HAP-1 (cell line): ENCODE measurements around the gene CCDC149.
A peak's percentile ranks its signal among the peaks of the same experiment; 100 is the strongest.

Experiments
- DNase-seq, 2 experiments: peaks; one replicate each; pipeline ENCODE4 v3.0.0-alpha.2; 2016 to 2020; ENCODE audit warnings: low spot score in 2 of 2
- H3K27me3 ChIP-seq: fragments of 250-450 bp; sonication (Bioruptor Pico); 2 replicates; pipeline ENCODE4 v1.5.1; 2020; ENCODE audit warnings: low read depth, mild to moderate bottlenecking, moderate library complexity
- H3K36me3 ChIP-seq: fragments of 250-450 bp; sonication (Bioruptor Pico); replicated peaks from 2 replicates; pipeline ENCODE4 v1.5.1; 2020; ENCODE audit warnings: mild to moderate bottlenecking
- H3K4me1 ChIP-seq: fragments of 250-450 bp; sonication (Bioruptor Pico); 2 replicates; pipeline ENCODE4 v1.5.1; 2020; ENCODE audit warnings: mild to moderate bottlenecking
- H3K4me3 ChIP-seq: fragments of 250-450 bp; sonication (Bioruptor Pico); 2 replicates; pipeline ENCODE4 v1.5.1; 2020; ENCODE audit warnings: mild to moderate bottlenecking, moderate library complexity
- H3K9me3 ChIP-seq: fragments of 250-450 bp; sonication (Bioruptor Pico); 2 replicates; pipeline ENCODE4 v1.5.1; 2020; ENCODE audit warnings: mild to moderate bottlenecking, moderate library complexity
- in situ Hi-C: fragments of 300-500 bp; cut with MboI; formaldehyde crosslinking; loops from 3 replicates; pipeline ENCODE4 v1.14.3; 2020; ENCODE audit warnings: low sequenced_read_pairs, inconsistent platforms, mixed read lengths

Gene CCDC149

GRCh38 chr4:24912252-24913118 lies at the start of gene CCDC149:
TSS of gene CCDC149 (minus strand) at chr4:24913042. CDS start at chr4:24912864, 178 bp downstream.
- Histone ChIP-seq H3K36me3 (no peaks in the 10 kb centered on the region), H3K9me3 (no peaks in the 10 kb centered on the region), H3K27me3 (no peaks in the 10 kb centered on the region), H3K4me3 (peak within 1 kb of the TSS; percentile 24), H3K4me1 (peaks cover 2% of the 10 kb centered on the region; the same call in 1 of the 2 replicates)
- in situ Hi-C loops = no loop called here
- DNase-seq = peak; percentile 39 to 70

DNA sequence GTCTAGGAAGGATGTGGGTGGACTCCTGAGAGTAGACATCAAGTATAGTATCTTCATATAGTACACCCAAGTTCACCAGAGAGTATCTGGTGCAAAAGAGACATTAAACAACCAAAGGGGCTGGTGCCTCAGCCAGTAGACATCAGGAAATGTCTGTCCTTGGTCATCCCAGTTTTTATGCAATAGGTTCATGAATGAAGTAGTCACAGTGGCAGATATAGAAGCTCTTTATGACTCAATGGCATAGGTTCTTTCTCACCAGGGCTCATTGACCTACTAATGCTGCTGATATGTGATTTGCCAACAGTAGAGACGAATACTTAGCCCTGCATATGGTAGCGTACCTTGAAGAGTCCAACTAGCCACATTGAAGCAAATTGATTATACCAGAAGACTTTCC lies 45.0 kb upstream of the CCDC149 start:
- DNase-seq = no peak
- Histone ChIP-seq H3K4me1 (no peaks in the 10 kb centered on the region), H3K27me3 (no peaks in the 10 kb centered on the region), H3K36me3 (no peaks in the 10 kb centered on the region), H3K9me3 (no peaks in the 10 kb centered on the region), H3K4me3 (no peak overlapping the region)
- in situ Hi-C loops = no loop called here

- Histone ChIP-seq H3K36me3 (no peaks in the 10 kb centered on the region), H3K4me1 (no peaks in the 10 kb centered on the region)
- in situ Hi-C loops = no loop called here
Measured at GRCh38 chr4:24956763-24957162, 43.9 kb upstream of the CCDC149 start.

GRCh38 chr4:24956091-24956490 lies 43.2 kb upstream of the CCDC149 start:
- in situ Hi-C loops = no loop called here
- Histone ChIP-seq H3K4me1 (no peaks in the 10 kb centered on the region), H3K4me3 (no peak overlapping the region), H3K27me3 (0 out of 2 replicates have a peak, but pooled peaks cover 2% of the 10 kb centered on the region), H3K36me3 (no peaks in the 10 kb centered on the region), H3K9me3 (no peaks in the 10 kb centered on the region)
- no peak for DNase-seq

More at GRCh38 chr4:24956763-24957162, 43.9 kb upstream of the CCDC149 start:
- H3K4me3 ChIP-seq = no peak overlapping the region
- H3K27me3 ChIP-seq = no peaks in the 10 kb centered on the region
- no peak for DNase-seq
- H3K9me3 ChIP-seq = no peaks in the 10 kb centered on the region

GRCh38 chr4:24952667-24953066 lies 39.8 kb upstream of the CCDC149 start:
- H3K36me3 ChIP-seq = no peaks in the 10 kb centered on the region
- no peak overlapping the region for H3K4me3 ChIP-seq
- H3K9me3 ChIP-seq = no peaks in the 10 kb centered on the region; the same call in 1 of the 2 replicates
- no peak for DNase-seq
- in situ Hi-C loops = no loop called here
- H3K4me1 ChIP-seq = no peaks in the 10 kb centered on the region
- 0 out of 2 replicates have a peak, but pooled peaks cover 2% of the 10 kb centered on the region for H3K27me3 ChIP-seq

- no peak for DNase-seq
- 0 out of 2 replicates have a peak, but pooled peaks cover 2% of the 10 kb centered on the region for H3K27me3 ChIP-seq
- in situ Hi-C loops = no loop called here
- H3K9me3 ChIP-seq = no peaks in the 10 kb centered on the region; the same call in 1 of the 2 replicates
- H3K4me1 ChIP-seq = no peaks in the 10 kb centered on the region
- H3K36me3 ChIP-seq = no peaks in the 10 kb centered on the region
- no peak overlapping the region for H3K4me3 ChIP-seq
Measured at GRCh38 chr4:24949970-24950369, 37.1 kb upstream of the CCDC149 start.

DNA sequence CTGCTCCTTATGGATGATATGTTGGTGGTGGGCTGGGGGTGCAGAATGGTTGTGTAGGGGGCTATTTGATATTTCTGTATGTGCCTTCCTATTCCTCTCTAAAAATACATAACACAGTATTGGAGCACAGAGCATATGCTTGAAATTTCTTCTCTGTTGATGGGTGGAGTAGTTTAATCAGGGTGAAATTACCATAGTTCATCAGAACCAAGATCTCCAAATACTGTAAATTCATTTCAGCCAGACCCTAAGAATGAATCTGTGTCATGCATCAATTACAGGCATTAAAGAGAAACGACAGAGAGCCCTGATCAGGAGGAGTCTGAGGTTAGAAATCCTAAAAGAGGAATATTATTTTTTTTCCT lies 25.1 kb upstream of the CCDC149 start:
- Histone ChIP-seq H3K4me1 (no peaks in the 10 kb centered on the region), H3K4me3 (no peak overlapping the region), H3K9me3 (no peaks in the 10 kb centered on the region; the same call in 1 of the 2 replicates), H3K36me3 (no peaks in the 10 kb centered on the region), H3K27me3 (no peaks in the 10 kb centered on the region)
- in situ Hi-C loops = no loop called here
- DNase-seq = no peak

GRCh38 chr4:24937176-24937916 lies 24.5 kb upstream of the CCDC149 start:
- Histone ChIP-seq H3K4me1 (no peaks in the 10 kb centered on the region), H3K9me3 (no peaks in the 10 kb centered on the region; the same call in 1 of the 2 replicates), H3K4me3 (no peak overlapping the region), H3K27me3 (no peaks in the 10 kb centered on the region), H3K36me3 (no peaks in the 10 kb centered on the region)
- no peak for DNase-seq
- in situ Hi-C loops = no loop called here

DNA sequence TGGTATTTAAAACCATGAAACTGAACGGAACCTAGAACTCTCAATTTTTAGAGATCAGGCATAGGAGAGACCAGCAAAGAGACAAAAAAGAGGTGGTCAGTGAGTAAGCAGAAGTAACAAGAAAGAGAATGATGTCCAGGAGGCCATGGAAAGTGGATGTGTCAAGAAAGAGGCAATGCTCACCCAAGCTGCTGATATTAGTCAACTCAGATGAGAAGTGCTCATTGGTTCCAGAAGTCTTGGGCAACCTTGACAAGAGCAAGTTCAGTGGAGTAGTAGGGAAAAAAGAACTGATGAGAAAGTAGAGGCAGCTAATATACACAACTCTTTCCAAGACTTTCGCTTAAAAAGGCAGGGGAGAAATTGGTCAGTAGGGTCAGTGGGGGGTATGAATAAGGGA lies 23.0 kb upstream of the CCDC149 start:
- Histone ChIP-seq H3K27me3 (no peaks in the 10 kb centered on the region), H3K36me3 (no peaks in the 10 kb centered on the region), H3K9me3 (no peaks in the 10 kb centered on the region; the same call in 1 of the 2 replicates), H3K4me3 (no peak overlapping the region), H3K4me1 (no peaks in the 10 kb centered on the region)
- DNase-seq = no peak
- in situ Hi-C loops = no loop called here

DNA sequence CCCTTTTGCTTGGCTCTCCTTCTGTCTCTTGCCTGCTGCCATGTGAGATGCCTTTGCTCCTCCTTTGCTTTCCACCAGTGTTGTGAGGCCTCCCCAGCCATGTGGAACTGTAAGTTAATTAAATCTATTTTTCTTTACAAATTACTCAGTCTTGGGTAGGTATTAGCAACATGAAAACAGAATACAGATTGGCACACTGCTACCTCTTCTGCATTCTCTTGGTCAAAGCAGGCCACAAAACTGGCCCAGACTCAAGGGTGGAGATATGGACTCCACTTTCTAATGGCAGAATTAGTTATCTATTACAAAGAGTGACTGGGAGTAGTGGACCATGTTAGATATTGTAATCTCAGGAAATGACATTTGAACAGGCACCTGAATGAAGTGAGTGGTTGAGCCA lies 21.5 kb upstream of the CCDC149 start:
- Histone ChIP-seq H3K4me3 (no peak overlapping the region), H3K27me3 (no peaks in the 10 kb centered on the region), H3K36me3 (no peaks in the 10 kb centered on the region), H3K4me1 (no peaks in the 10 kb centered on the region), H3K9me3 (no peaks in the 10 kb centered on the region; the same call in 1 of the 2 replicates)
- in situ Hi-C loops = no loop called here
- no peak for DNase-seq

DNA sequence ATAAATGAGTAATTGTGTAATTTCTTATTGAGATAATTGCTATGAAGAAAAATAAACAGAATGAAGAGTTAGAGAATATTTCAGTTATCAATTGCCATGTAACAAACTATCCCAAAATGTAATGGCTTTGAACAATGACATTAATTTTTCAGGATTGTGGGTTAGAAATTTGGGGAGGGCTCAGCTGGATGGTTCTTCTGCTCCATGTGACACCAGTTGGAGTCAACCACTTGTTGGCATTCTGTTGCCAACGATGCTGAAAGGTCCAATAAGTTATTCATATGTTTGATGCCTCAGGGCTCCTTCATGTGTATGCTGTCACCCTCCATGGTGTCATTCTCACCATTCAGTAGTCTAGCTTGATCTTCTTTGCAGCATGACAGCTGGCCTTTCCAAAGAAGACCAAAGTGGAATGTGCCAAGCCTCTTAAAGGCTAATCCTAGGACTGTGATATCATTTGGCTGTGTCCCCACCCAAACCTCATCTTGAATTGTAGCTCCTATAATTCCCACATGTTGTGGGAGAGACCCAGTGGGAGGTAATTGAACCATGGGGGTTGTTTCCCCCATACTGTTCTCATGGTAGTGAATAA lies 20.9 kb upstream of the CCDC149 start:
- in situ Hi-C loops = no loop called here
- H3K36me3 ChIP-seq = no peaks in the 10 kb centered on the region
- H3K4me1 ChIP-seq = no peaks in the 10 kb centered on the region
- no peak for DNase-seq
- H3K27me3 ChIP-seq = no peaks in the 10 kb centered on the region
- H3K9me3 ChIP-seq = no peaks in the 10 kb centered on the region; the same call in 1 of the 2 replicates
- H3K4me3 ChIP-seq = no peak overlapping the region

GRCh38 chr4:24932515-24933225 lies 19.8 kb upstream of the CCDC149 start:
- Histone ChIP-seq H3K4me3 (no peak overlapping the region), H3K27me3 (peaks cover 2% of the 10 kb centered on the region; the same call in 1 of the 2 replicates), H3K4me1 (no peaks in the 10 kb centered on the region), H3K9me3 (no peaks in the 10 kb centered on the region; the same call in 1 of the 2 replicates), H3K36me3 (no peaks in the 10 kb centered on the region)
- no peak for DNase-seq
- in situ Hi-C loops = no loop called here

- no peaks in the 10 kb centered on the region for H3K36me3 ChIP-seq
- DNase-seq = no peak
- in situ Hi-C loops = no loop called here
- no peaks in the 10 kb centered on the region for H3K4me1 ChIP-seq
- H3K27me3 ChIP-seq = peaks cover 3% of the 10 kb centered on the region; the same call in 1 of the 2 replicates
- H3K9me3 ChIP-seq = no peaks in the 10 kb centered on the region
- H3K4me3 ChIP-seq = no peak overlapping the region
Measured at GRCh38 chr4:24930151-24930550, 17.3 kb upstream of the CCDC149 start.
